NCI-H2227 (cell line): Measurements from ENCODE around the gene POMGNT1.

Source experiments
- DNase-seq: peaks from one replicate; lab custom pipeline; 2025; ENCODE audit not compliant: unreplicated experiment; lab: John Stamatoyannopoulos, UW

Gene POMGNT1

GRCh38 chr1:46183926-46184557 lies 14.2 kb downstream of the POMGNT1 start:
- no peak for DNase-seq

- no peak for DNase-seq
Observed at GRCh38 chr1:46183079-46183847, 15.0 kb downstream of the POMGNT1 start.

- DNase-seq, result no peak
Observed at GRCh38 chr1:46181343-46182260, 16.6 kb downstream of the POMGNT1 start.

DNA sequence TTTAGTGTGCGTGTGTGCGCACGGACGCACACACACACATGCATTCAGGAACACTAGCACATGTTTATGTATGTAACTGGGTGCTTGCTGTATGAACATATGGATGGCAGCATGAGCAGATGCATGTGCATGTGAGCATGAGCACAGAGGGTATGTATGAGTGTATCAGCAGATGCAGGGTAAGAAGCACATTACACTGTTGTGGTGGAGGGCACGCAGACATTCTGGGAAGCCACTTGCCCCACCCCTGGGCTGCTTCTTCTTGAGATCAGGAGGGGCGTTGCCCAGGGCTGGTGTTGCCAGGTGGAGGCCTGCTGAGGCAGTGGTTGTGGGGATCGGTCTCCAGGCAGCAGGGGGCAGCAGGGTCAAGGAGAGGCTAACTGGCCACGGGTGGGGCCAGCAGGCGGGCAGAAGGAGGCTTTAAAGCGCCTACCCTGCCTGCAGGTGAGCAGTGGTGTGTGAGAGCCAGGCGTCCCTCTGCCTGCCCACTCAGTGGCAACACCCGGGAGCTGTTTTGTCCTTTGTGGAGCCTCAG lies 18.1 kb downstream of the POMGNT1 start:
- DNase-seq, result peak; percentile 45

DNA sequence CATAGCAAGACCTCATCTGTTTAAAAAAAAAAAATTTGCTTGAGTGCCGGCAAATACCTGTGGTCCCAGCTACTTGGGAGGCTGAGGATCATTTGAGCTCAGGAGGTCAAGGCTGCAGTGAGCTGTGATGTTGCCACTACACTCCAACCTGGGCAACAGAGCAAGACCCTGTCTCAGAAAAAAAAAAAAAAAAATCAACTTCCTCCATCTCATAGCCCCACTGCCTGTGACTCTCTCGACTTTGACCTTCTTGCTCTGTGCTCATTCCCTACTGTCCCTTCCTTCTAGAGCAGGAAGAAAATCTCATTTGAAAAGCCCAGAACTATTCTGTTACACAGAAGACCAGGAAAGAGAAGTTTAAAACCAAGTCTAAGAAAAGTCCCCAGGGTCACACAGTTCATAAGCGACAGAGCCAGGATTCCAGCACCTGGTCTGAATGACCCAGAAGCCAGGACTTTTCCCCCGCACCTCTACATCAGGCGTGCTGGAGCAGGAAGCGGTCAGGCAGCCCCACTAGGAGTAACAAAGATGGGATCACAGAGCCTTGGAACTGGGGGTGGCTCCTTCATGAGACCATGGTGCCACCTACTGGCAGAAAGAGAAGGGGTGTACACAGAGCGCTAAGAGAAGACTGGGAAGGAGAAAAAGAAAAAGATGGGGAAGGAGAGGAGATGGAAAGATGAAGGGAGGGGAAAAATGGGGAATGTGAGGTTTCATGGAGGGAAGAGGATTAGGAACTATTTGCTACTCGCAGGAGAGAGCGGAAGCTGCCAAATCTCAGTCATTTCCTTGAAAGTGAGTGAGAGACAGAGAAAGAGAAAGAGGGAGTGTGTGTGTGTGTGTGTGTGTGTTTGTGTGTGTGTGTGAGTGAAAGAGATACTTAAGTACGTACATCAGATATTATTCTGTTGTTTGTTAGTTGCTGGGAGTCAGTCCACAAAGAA lies 18.8 kb downstream of the POMGNT1 start:
- peak; percentile 91 for DNase-seq

DNA sequence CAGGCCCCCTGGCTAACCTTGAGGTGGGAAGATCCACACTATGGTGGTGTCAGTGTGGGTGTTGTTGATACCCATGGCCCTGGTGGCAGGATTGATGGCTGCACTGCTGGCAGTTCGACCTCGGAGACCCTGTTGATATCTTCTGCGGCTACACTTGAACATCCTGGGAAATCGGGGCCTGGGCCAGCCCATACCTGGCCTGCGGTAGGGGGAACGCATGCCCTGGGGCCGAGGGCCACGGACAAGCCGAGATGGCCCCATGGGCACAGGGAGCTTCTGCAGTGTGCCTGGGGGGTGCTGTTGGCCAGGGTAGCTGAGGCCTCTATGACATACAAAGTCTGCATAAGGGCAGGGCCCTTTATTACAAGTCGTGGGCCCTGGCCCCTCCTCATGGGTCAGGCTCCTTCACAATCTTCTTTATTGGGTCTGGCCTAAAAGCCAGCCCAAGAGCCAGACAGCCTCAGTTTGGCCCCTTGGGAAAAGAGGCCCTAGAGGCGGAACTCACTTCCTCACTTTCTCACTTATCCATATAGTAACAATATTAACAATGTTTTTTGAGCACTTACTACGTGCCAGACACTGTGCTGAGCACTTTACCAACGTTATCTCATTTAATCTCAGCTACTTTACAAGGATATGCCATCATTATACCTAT lies 21.9 kb downstream of the POMGNT1 start, which contains the start of gene P3R3URF:
Gene P3R3URF (minus strand): TSS at position 278 of the 655 bp plus-strand sequence. CDS start 17 bp downstream, at position 261.
- no peak for DNase-seq

- no peak for DNase-seq
Observed at GRCh38 chr1:46175243-46175642, 23.0 kb downstream of the POMGNT1 start.

DNA sequence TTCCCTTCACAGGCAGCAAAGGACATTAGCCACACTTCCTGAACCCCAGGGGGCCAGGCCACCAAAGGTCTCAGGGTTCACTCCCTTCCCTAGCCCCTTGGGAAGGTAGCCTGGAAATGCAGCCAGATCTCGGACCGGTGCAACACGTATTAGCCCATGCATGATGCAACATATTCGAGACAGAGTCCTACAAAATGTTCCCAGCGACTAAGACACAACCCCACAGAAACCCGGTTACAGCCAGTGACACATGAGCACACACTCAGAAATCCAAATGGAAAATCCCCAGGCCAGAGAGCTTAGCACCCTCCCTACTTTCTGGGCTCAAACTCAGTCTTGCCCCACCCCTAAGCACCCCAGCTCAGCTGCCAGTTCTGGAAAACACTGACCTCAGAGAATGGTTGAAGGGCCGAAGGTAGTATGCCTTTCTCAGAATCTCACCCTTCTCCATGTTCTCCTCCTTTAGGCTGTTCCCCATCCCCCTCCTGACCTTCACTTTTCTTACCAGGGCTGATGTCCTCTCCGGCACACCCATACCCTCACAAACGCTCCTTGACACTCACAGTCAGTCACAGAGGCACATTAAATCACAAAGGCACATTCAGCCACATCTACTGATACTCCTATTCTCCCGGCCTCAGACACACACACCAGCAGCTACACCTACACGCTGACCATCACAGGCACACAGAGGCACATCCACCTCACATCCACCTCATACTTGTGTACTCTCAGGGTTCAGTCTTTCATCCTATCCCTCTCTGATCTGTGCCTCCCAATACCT lies 23.6 kb downstream of the POMGNT1 start, which contains the start of gene TSPAN1:
Gene TSPAN1 (plus strand): TSS at position 640 of the 784 bp plus-strand sequence. CDS start 6,021 bp downstream, outside the sequence.
- no peak for DNase-seq

DNA sequence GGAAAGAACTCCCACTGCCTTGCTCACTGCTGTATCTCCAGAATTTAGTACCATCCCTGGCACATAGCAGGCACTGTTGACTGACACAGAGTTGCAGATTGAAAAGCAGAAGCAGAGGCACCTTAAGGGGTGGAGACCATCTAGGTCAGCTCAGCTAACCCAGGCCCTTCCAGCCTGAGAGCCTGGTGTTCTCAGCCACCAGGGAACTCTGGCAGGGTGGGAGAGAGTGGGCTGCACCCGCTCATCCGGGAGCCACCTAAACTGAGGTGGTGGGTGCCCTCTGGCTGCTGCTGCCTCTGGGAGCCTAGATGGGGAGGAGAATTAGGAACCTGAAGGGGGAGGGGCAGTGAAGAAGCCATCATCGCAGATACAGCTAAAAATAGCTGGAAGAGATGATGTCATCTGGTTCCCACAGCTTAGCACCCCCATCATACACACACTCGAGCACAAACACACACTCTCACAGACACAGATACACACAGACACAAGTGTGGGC lies 24.8 kb downstream of the POMGNT1 start:
- peak; percentile 60 for DNase-seq

DNA sequence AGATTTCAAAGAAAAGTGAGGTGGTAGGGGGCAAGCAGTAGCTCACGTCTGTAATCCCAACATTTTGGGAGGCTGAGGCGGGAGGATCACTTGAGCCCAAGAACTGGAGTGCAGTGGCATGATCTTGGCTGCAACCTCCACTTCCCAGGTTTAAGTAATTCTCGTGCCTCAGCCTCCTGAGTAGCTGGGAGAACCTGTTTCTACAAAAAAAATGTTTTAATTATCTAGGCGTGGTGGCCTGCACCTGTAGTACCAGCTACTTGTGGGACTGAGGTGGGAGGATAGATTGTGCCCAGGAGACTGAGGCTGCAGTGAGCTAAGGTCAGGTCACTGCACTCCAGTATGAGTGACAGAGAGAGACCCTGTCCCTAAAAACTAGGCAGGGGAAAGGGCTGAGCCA lies 25.9 kb downstream of the POMGNT1 start:
- DNase-seq, result no peak

DNA sequence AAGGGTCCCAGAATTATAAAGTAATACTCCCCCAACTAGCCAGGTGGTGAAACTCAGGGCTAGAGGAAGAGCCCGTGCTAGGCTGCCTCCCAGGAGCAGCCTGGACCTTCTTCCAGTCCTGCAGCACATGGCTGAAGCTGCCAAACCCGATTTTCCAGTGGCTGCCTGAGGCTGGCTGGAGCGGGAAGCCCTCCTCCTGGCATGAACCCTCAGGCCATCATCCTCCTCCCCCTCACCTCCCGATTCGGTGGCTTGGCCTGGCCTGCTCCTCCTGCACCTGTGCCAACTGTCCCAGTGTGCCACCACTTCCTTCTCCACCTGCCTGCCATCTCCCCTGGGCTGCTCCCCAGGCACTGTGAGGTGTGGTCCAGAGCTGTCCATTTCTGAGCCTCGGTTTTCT lies 26.4 kb downstream of the POMGNT1 start:
- DNase-seq, result no peak

GRCh38 chr1:46171351-46171750 lies 26.9 kb downstream of the POMGNT1 start:
- DNase-seq, result no peak

GRCh38 chr1:46169811-46170454 lies 28.3 kb downstream of the POMGNT1 start:
- DNase-seq, result no peak

DNA sequence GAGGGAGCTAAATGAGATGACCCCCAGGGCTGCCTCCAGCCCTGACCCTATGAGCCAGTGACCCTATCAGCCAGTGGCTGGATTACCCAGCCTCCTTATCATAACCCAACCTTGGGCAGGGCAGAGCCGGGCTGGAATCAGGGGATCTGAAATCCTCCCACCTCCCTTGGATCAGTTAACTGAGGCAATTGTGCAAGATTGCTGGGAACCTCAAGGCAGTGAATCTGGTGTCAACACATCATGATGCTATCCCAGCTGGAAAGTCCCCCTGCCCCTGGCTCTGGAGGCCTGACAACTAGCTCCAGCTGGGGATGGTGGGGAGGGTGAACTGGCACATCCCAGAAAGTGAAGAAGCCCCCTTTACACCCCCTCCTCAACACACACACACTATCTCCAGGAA lies 29.8 kb downstream of the POMGNT1 start:
- DNase-seq, result no peak

DNA sequence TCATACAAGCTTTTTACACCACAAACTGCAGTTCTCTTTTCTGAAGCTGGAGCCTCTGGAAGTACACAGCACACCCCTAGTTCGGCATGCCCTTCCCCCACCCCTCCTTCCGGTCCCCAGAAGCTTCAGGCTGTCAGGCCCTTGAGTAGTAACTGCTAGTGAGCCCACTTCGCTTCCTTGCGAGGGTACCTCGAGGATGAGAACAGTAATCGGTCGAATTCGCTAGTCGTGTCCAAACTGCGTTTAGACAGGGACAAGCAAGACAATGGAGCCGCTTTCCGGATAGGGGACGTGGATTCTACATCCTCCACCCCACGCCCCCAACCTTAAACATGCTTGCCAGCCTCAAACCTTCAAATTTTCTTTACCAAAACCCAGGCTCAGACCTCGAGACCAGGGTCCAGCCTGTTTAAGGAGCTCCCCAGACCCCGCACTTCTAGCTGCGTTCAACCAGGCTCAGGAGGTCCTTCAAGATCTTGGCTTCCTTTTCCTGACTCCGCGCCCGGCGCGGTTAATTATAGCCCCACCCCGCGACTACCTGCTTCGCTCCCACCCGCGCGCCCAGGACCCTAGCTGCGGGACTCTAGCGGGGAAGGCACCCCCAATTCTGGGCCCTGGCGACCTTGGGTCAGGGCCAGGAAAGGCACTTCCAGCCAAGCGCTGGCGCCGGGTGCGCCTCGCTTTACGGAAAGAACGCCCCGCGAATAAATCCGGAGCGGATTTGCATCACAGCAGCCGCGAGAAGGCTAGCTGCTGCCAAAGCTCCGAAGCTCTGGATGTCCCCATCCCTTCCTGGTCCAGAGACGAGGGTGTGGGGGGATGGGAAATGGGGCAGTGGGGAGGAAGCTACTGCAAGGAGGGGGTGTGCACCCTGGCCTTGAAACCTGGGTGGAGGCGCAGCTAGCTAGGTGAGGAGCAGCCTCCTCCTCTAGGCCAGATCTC lies 31.4 kb downstream of the POMGNT1 start:
- DNase-seq, result no peak

GRCh38 chr1:46160212-46160611 lies 38.0 kb downstream of the POMGNT1 start:
- no peak for DNase-seq

DNA sequence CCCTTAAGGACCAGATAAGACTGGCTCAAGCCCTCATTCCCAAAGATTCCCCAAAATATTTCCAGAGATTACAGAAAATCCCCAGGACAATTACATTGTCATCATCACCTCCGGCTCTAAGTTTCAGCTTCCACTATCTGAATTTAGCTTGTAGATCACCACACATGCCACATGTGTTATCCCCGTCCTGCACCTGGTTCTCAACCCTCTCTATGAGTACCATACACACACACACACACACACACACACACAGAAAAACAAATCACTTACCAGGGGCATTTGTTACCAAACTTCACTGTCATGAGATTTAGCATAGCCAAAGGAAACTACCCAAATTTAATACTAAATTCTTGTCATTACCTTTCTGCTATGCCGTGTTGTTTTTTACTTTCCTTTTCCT lies 38.7 kb downstream of the POMGNT1 start:
- DNase-seq, result no peak
